ENCODE results near the gene DDX27. TPM values are rescaled to one million over a fixed set of nuclear protein-coding genes. Genes with fewer than 3 reads are reported as not detected.

DDX27 gene
- total and polyA plus RNA-seq, 2 of the 13 experiments (the other 11 are each of a cell fraction or from before 2014, with no cell fraction given), result 42.6 to 72.8 TPM

DNA sequence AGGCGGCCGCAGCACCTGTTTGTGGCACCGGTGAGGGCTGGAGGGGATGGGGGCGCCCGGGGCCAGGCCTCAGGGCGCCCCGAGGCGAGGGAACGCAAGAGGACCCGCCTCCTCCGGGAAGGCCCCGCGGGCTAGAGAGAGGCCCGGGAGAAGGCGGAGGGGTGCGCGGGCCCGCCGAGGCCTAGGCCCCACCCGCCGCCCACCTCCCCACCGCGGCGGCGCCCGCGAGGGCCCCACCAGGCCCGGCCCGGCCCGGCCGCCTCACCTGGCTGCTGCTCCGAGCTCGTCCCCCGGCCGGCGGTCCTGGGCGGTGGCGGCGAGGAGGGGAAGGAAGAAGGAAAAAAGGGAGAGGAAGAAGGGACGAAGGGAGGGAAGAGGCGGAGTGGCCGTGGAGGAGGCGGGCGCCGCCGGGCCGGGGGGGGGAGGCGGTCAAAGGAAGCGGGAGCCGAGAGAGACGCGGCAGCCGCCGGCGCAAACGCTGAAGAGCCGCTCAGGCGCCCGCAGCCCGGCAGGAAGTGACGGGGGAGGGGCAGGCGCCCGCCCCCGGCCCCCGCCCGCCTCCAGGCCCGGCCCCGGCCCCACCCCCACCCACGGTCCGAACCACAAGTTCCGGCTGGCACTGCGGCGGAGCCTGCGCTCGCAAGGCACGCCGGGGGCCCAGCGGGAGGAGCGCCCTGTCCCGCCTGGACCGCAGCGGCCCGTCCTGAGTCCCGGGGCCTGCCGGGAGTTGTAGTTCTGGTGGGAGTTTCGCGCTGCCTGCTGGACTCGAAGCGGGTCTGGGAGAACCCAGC lies 31.2 kb upstream of the DDX27 start, which contains the start of gene STAU1 (continued):
- TF ChIP-seq, protein P1, sequence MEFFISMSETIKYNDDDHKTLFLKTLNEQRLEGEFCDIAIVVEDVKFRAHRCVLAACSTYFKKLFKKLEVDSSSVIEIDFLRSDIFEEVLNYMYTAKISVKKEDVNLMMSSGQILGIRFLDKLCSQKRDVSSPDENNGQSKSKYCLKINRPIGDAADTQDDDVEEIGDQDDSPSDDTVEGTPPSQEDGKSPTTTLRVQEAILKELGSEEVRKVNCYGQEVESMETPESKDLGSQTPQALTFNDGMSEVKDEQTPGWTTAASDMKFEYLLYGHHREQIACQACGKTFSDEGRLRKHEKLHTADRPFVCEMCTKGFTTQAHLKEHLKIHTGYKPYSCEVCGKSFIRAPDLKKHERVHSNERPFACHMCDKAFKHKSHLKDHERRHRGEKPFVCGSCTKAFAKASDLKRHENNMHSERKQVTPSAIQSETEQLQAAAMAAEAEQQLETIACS (CRISPR knock-in tag; IDR thresholded peaks at IDR 0.05), result no peak
- TF ChIP-seq ZNF614 (CRISPR knock-in tag; IDR thresholded peaks at IDR 0.05; ENCODE audit: borderline replicate concordance), result no peak; the same call in 1 of the 2 replicates
- TF ChIP-seq ZNF589 (CRISPR knock-in tag; conservative IDR thresholded peaks at IDR 0.05), result 0 out of 2 replicates have a peak, but pooled peaks have one; percentile 55
- TF ChIP-seq, protein P2, sequence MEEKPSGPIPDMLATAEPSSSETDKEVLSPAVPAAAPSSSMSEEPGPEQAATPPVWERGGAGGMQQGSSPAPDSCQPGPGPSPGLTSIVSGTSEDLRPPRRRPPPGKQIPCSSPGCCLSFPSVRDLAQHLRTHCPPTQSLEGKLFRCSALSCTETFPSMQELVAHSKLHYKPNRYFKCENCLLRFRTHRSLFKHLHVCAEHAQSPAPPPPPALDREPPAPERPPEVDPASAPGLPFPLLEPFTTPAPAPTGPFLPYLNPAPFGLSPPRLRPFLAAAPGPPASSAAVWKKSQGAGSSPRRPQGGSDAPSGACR (CRISPR knock-in tag; IDR thresholded peaks at IDR 0.05), result no peak
- TF ChIP-seq ZNF724P (CRISPR knock-in tag; IDR thresholded peaks at IDR 0.05; ENCODE audit: borderline replicate concordance), result 0 out of 2 replicates have a peak, but pooled peaks have one; percentile 15
- TF ChIP-seq ZNF569 (CRISPR knock-in tag; IDR thresholded peaks at IDR 0.05; ENCODE audit: borderline replicate concordance), result no peak
- TF ChIP-seq, protein P3, sequence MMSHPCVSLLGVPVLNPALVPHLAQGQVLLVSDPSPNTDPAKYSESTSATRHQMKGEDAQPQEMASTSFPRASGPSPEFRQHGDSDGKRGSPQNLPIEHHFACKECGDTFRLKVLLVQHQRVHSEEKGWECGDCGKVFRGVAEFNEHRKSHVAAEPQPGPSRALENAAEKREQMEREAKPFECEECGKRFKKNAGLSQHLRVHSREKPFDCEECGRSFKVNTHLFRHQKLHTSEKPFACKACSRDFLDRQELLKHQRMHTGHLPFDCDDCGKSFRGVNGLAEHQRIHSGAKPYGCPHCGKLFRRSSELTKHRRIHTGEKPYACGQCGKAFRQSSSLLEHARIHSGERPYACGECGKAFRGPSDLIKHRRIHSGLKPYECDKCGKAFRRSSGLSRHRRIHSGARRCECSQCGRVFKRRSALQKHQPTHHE (CRISPR knock-in tag; IDR thresholded peaks at IDR 0.05; ENCODE audit: borderline replicate concordance), result no peak
- TF ChIP-seq ZNF766 (CRISPR knock-in tag; IDR thresholded peaks at IDR 0.05; ENCODE audit: borderline replicate concordance), result peak; percentile 49; the same call in 1 of the 2 replicates
- TF ChIP-seq, protein P4, sequence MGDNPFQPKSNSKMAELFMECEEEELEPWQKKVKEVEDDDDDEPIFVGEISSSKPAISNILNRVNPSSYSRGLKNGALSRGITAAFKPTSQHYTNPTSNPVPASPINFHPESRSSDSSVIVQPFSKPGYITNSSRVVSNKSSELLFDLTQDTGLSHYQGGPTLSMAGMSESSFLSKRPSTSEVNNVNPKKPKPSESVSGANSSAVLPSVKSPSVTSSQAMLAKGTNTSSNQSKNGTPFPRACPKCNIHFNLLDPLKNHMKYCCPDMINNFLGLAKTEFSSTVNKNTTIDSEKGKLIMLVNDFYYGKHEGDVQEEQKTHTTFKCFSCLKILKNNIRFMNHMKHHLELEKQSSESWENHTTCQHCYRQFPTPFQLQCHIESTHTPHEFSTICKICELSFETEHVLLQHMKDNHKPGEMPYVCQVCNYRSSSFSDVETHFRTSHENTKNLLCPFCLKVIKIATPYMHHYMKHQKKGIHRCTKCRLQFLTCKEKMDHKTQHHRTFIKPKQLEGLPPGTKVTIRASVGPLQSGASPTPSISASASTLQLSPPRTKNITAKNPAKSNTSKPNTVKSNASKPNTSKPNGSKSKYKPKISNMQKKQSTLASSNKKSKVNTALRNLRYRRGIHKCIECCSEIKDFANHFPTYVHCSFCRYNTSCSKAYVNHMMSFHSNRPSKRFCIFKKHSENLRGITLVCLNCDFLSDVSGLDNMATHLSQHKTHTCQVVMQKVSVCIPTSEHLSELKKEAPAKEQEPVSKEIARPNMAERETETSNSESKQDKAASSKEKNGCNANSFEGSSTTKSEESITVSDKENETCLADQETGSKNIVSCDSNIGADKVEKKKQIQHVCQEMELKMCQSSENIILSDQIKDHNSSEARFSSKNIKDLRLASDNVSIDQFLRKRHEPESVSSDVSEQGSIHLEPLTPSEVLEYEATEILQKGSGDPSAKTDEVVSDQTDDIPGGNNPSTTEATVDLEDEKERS (CRISPR knock-in tag; IDR thresholded peaks at IDR 0.05), result peak; percentile 77
- TF ChIP-seq ZNF776 (CRISPR knock-in tag; IDR thresholded peaks at IDR 0.05), result no peak
- peak; percentile 88; the same call in 1 of the 2 replicates for TF ChIP-seq KLF9 (CRISPR knock-in tag; IDR thresholded peaks at IDR 0.05; ENCODE audit: low read depth)
- TF ChIP-seq ZNF513 (CRISPR knock-in tag; conservative IDR thresholded peaks at IDR 0.05), result peak; percentile 100
- peak; percentile 89 for TF ChIP-seq XRCC5 (optimal IDR thresholded peaks at IDR 0.05; ENCODE audit: low read length)
- TF ChIP-seq HMG20B (CRISPR knock-in tag; conservative IDR thresholded peaks at IDR 0.05), result 0 out of 2 replicates have a peak, but pooled peaks have one; percentile 17
- TF ChIP-seq, protein P5, sequence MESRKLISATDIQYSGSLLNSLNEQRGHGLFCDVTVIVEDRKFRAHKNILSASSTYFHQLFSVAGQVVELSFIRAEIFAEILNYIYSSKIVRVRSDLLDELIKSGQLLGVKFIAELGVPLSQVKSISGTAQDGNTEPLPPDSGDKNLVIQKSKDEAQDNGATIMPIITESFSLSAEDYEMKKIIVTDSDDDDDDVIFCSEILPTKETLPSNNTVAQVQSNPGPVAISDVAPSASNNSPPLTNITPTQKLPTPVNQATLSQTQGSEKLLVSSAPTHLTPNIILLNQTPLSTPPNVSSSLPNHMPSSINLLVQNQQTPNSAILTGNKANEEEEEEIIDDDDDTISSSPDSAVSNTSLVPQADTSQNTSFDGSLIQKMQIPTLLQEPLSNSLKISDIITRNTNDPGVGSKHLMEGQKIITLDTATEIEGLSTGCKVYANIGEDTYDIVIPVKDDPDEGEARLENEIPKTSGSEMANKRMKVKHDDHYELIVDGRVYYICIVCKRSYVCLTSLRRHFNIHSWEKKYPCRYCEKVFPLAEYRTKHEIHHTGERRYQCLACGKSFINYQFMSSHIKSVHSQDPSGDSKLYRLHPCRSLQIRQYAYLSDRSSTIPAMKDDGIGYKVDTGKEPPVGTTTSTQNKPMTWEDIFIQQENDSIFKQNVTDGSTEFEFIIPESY (CRISPR knock-in tag; IDR thresholded peaks at IDR 0.05), result peak; percentile 56; the same call in 1 of the 2 replicates
- peak; percentile 85 for TF ChIP-seq HDAC2 (CRISPR knock-in tag; IDR thresholded peaks at IDR 0.05)
- TF ChIP-seq ZNF773 (CRISPR knock-in tag; IDR thresholded peaks at IDR 0.05; ENCODE audit: borderline replicate concordance), result 0 out of 2 replicates have a peak, but pooled peaks have one; percentile 58
